ENCODE measurements around the gene ATP9A. TPM values are rescaled to one million over a fixed set of nuclear protein-coding genes. Genes with fewer than 3 reads are reported as not detected.

Gene ATP9A
- total and polyA plus RNA-seq, 2 donors (not counting 3 experiments of a cell fraction or from before 2014, with no cell fraction given) = 20.9 to 41.5 TPM

DNA sequence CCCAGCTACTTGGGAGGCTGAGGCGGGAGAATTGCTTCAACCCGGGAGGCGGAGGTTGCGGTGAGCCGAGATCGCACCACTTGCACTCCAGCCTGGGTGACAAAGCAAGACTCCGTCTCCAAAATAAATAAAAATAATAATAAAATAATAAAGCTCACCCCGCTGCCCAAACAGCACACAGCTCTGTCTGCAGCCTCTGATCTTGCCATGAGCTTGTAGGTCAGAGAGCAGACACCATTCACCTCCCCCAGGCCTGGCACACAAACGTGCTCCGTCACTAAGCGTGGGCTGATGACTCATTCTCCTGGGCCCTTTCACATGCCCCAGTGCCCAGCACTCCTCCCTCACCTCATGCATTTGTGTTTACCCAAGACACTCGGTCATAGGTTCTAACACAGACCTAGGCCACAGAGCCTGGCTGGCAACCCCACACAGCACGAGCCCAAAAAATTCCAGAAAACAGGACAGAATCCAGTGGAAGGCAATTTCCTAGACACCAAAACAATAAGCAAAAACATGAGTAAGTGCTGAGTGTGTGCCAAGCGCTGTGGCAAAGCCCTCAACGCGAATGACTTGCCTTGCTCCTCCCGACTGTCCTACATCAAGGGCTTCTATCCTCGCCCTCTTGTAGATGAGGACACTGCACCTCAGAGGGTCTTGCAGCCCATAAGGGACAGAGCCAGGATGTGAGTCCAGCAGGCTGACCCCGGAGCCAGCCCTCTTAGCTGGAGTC lies 18.0 kb downstream of the ATP9A start:
- H3K79me2 ChIP-seq (ENCODE audit: control insufficient read depth, insufficient read depth, low read length) = peaks cover 14% of the 10 kb centered on the region
- no peak overlapping the region for H2AFZ ChIP-seq (ENCODE audit: low read depth, low read length)
- CTCF ChIA-PET = interaction anchor here (0.7 to 2.6 kb wide), 7 partner anchors 9 to 311 kb away, joined by 3 to 19 read pairs (median 3); no protein-coding TSS in a partner anchor
- no peaks in the 10 kb centered on the region for H4K20me1 ChIP-seq (replicated peaks; ENCODE audit: control insufficient read depth, extremely low read depth, insufficient read depth, low read length)
- no peaks in the 10 kb centered on the region for H3K36me3 ChIP-seq (ENCODE audit: control insufficient read depth in 2 of 2, extremely low read depth in 1 of 2, insufficient read depth in 2 of 2, low read length in 2 of 2)
- BruUV-seq (replicated peaks) = no TSS peak
- H3K27ac ChIP-seq (ENCODE audit: insufficient read depth, low read depth, low read length) = peak overlapping the region; percentile 52
- FAIRE-seq = peak; percentile 89
- POLR2A ChIA-PET = no interaction called here
- H3K27me3 ChIP-seq (ENCODE audit: control insufficient read depth in 2 of 2, insufficient read depth in 2 of 2, low read length in 2 of 2) = no peaks in the 10 kb centered on the region
- DNase-seq (ENCODE audit: low read depth, low spot score) = peak; percentile 94
- H3K4me1 ChIP-seq (ENCODE audit: control insufficient read depth, extremely low read depth, insufficient read depth, low read length) = peaks cover 37% of the 10 kb centered on the region
- TF ChIP-seq, protein P1, sequence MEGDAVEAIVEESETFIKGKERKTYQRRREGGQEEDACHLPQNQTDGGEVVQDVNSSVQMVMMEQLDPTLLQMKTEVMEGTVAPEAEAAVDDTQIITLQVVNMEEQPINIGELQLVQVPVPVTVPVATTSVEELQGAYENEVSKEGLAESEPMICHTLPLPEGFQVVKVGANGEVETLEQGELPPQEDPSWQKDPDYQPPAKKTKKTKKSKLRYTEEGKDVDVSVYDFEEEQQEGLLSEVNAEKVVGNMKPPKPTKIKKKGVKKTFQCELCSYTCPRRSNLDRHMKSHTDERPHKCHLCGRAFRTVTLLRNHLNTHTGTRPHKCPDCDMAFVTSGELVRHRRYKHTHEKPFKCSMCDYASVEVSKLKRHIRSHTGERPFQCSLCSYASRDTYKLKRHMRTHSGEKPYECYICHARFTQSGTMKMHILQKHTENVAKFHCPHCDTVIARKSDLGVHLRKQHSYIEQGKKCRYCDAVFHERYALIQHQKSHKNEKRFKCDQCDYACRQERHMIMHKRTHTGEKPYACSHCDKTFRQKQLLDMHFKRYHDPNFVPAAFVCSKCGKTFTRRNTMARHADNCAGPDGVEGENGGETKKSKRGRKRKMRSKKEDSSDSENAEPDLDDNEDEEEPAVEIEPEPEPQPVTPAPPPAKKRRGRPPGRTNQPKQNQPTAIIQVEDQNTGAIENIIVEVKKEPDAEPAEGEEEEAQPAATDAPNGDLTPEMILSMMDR (IDR thresholded peaks at IDR 0.05; ENCODE audit: extremely low read depth in 1 of 2, insufficient read depth in 1 of 2, low read depth in 1 of 2, low read length in 2 of 2) = no peak
- no peak for TF ChIP-seq POLR2A (IDR thresholded peaks at IDR 0.05; ENCODE audit: low read depth, low read length)
- TF ChIP-seq GATA2 (IDR thresholded peaks at IDR 0.05; ENCODE audit: insufficient read depth, insufficient read length, low read depth, low read length) = no peak
- peak; percentile 23 for TF ChIP-seq POLR2AphosphoS5 (IDR thresholded peaks at IDR 0.05; ENCODE audit: insufficient read depth, low read depth, low read length)
- peak; percentile 83 for TF ChIP-seq FOS (IDR thresholded peaks at IDR 0.05; ENCODE audit: borderline replicate concordance, insufficient read depth, low read length)
- TF ChIP-seq EZH2 (IDR thresholded peaks at IDR 0.05; ENCODE audit: borderline replicate concordance, low read depth, low read length, severe bottlenecking) = no peak
- TF ChIP-seq, protein P2, sequence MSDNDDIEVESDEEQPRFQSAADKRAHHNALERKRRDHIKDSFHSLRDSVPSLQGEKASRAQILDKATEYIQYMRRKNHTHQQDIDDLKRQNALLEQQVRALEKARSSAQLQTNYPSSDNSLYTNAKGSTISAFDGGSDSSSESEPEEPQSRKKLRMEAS (IDR thresholded peaks at IDR 0.05; ENCODE audit: insufficient read depth, insufficient read length) = peak; percentile 48
- no peak for TF ChIP-seq MYC (IDR thresholded peaks at IDR 0.05; ENCODE audit: low read depth, low read length)
- peak; percentile 95 for TF ChIP-seq JUN (IDR thresholded peaks at IDR 0.05; ENCODE audit: borderline replicate concordance, insufficient read depth, insufficient read length, low read depth)
- no peak overlapping the region for H3K4me2 ChIP-seq (ENCODE audit: insufficient read depth, low read length)
- dilution Hi-C loops (cut with MboI; ENCODE audit: extremely low pct_ligation_motif_present, low sequenced_read_pairs) (no loop called here), intact Hi-C loops (cut with micrococcal nuclease) (loop anchor here (5.0 kb wide), 1 partner anchor 182 kb away; no protein-coding TSS in a partner anchor)
- H3K4me3 ChIP-seq (replicated peaks in 1 of 3; ENCODE audit: insufficient read depth in 1 of 3, low read depth in 1 of 3, low read length in 3 of 3) = no peak overlapping the region
- H3K9me1 ChIP-seq (replicated peaks; ENCODE audit: control insufficient read depth, extremely low read depth, insufficient read depth, low read length) = no peaks in the 10 kb centered on the region
- peak overlapping the region; percentile 1 for H3K9ac ChIP-seq (replicated peaks; ENCODE audit: extremely low read depth, insufficient read depth, low read length)
- H3K9me3 ChIP-seq (replicated peaks; ENCODE audit: control insufficient read depth, insufficient read depth, low read length) = no peaks in the 10 kb centered on the region
